ENCODE data around the gene C22orf42.

DNA sequence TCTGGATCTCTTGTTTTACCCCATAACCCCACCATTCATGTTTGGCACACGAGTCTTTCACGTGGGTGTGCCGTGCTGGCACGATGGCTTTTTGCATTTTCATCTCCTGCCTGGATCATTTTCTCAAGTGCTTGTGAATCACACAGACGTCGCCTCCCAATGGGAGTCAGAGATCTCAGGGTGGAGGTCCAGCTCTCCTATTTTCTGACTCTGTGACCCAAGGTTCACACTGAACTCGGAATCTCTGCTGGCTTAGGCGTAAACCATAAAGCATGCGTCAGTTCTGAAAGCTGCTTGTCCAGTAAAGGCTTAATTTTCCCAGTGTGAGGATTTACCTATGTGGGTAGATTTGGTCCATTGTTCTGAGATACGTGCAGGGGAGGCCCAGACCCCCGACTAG is 16.0 kb upstream of the C22orf42 start:
- TF ChIP-seq, protein P1, sequence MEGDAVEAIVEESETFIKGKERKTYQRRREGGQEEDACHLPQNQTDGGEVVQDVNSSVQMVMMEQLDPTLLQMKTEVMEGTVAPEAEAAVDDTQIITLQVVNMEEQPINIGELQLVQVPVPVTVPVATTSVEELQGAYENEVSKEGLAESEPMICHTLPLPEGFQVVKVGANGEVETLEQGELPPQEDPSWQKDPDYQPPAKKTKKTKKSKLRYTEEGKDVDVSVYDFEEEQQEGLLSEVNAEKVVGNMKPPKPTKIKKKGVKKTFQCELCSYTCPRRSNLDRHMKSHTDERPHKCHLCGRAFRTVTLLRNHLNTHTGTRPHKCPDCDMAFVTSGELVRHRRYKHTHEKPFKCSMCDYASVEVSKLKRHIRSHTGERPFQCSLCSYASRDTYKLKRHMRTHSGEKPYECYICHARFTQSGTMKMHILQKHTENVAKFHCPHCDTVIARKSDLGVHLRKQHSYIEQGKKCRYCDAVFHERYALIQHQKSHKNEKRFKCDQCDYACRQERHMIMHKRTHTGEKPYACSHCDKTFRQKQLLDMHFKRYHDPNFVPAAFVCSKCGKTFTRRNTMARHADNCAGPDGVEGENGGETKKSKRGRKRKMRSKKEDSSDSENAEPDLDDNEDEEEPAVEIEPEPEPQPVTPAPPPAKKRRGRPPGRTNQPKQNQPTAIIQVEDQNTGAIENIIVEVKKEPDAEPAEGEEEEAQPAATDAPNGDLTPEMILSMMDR (IDR thresholded peaks at IDR 0.05), result no peak
- TF ChIP-seq POLR2A (IDR thresholded peaks at IDR 0.05), result no peak

Data from adrenal gland (tissue), 5 donors.